Purkinje cell (primary cell): Measurements from ENCODE around the gene TMEM87B. TPM values are rescaled to one million over a fixed set of nuclear protein-coding genes. Genes with fewer than 3 reads are reported as not detected.

Experiments
- polyA plus RNA-seq: library from polyadenylated mRNA; unstranded; fragments of >200 nt; fragmentation: Nextera tagmentation; gene quantifications from 2 replicates; pipeline ENCODE4 v1.2.1, GENCODE V29; 2014

TMEM87B gene
- 40.6 and 42.0 TPM in 2 replicates for polyA plus RNA-seq

DNA sequence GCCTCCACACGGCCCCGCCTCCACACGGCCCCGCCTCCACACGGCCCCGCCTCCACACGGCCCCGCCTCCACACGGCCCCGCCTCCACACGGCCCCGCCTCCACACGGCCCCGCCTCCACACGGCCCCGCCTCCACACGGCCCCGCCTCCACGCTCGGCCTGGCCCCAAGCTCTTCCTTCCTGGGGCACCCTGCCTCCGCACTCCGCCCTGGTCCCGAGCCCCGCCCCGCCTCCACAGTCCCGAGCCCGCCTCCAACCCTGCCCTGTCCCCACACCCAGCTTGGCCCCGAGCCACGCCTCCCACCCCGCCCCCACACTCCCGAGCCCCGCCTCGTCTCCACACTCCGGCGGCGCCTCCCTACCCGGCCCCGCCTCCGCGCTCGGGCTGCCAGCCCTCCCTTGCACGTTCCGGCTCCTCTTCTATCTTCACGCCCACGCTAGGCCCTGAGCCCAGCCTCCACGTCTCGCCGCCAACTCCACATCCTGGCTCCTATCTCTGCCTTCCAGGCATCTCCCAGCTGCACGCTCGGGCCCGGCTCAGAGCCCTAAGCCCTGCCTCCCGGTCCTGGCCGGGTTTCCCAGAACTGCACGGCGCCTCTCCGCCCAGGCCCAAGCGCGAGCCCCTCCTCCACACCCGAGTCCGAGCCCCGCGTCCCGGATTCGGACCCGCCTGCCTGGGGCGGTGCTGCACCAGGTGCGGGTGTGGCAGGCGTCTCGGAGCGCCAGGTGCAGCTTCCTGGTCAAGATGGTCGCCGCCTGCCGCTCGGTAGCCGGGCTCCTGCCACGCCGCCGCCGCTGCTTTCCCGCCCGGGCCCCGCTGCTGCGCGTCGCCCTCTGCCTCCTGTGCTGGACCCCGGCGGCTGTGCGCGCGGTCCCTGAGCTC, at the start of gene TMEM87B:
Gene TMEM87B (plus strand): TSS at position 423 of the 883 bp plus-strand sequence. CDS start 323 bp downstream, at position 746.

GRCh38 chr2:112138159-112139032, 83.3 kb downstream of the TMEM87B start, which contains the start of gene FBLN7:
TSS of gene FBLN7 (plus strand) at chr2:112138385. CDS start at chr2:112138656, 271 bp downstream.

Other genes starting within 250 kb of the TMEM87B start
- gene ANAPC1, start 171.1 kb upstream of the TMEM87B start, polyA plus RNA-seq: 10.2 and 12.5 TPM in 2 replicates
- 1.1 and 1.3 TPM in 2 replicates for gene MERTK, start 156.7 kb upstream of the TMEM87B start, polyA plus RNA-seq
- 6.8 and 8.9 TPM in 2 replicates for gene FBLN7, start 83.1 kb downstream of the TMEM87B start, polyA plus RNA-seq
- 50.0 and 67.9 TPM in 2 replicates for gene ZC3H8, start 199.8 kb downstream of the TMEM87B start, polyA plus RNA-seq
- 12.7 and 13.3 TPM in 2 replicates for gene ZC3H6, start 220.3 kb downstream of the TMEM87B start, polyA plus RNA-seq